SU-DHL-6 (cell line): ENCODE measurements around the gene RANBP17.
"Not testable (repeated sequence)": the region's sequence is repeated elsewhere in the genome, so short reads cannot be mapped to it uniquely, and the experiment has no call there.

Source experiments
- EZH2phosphoT487 ChIP-seq: fragments of 200-600 bp; sonication (generic), shearing (Covaris generic); conservative IDR thresholded peaks from 2 replicates; pipeline ENCODE4 v1.6.1; 2018; ENCODE audit warnings: mild to moderate bottlenecking, antibody characterized with exemption, low read length, moderate library complexity, mixed read lengths
- TF ChIP-seq, protein P1 (sequence below): fragments of 200-600 bp; sonication (generic); IDR thresholded peaks from one replicate; pipeline ENCODE4 v1.5.1; 2017; ENCODE audit warnings: antibody characterized with exemption, mild to moderate bottlenecking, low read length, moderate library complexity; ENCODE audit not compliant: insufficient read depth, poor library complexity, severe bottlenecking

DNA sequence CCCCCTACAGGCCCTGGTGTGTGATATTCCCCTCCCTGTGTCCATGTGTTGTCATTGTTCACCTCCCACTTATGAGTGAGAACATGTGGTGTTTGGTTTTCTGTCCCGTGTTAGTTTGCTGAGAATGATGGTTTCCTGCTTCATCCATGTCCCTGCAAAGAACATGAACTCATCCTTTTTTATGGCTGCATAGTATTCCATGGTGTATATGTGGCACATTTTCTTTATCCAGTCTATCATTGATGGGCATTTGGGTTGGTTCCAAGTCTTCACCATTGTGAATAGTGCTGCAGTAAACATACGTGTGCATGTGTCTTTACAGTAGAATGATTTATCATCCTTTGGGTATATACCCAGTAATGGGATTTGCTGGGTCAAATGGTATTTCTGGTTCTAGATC, 313.1 kb downstream of the RANBP17 start:
- TF ChIP-seq, protein P1, sequence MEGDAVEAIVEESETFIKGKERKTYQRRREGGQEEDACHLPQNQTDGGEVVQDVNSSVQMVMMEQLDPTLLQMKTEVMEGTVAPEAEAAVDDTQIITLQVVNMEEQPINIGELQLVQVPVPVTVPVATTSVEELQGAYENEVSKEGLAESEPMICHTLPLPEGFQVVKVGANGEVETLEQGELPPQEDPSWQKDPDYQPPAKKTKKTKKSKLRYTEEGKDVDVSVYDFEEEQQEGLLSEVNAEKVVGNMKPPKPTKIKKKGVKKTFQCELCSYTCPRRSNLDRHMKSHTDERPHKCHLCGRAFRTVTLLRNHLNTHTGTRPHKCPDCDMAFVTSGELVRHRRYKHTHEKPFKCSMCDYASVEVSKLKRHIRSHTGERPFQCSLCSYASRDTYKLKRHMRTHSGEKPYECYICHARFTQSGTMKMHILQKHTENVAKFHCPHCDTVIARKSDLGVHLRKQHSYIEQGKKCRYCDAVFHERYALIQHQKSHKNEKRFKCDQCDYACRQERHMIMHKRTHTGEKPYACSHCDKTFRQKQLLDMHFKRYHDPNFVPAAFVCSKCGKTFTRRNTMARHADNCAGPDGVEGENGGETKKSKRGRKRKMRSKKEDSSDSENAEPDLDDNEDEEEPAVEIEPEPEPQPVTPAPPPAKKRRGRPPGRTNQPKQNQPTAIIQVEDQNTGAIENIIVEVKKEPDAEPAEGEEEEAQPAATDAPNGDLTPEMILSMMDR, result not testable (repeated sequence)
- TF ChIP-seq EZH2phosphoT487, result not testable (repeated sequence)
